Measurements from ENCODE around the gene NDUFS6. TPM values are rescaled to one million over a fixed set of nuclear protein-coding genes. Genes with fewer than 3 reads are reported as not detected.
A peak's percentile ranks its signal among the peaks of the same experiment; 100 is the strongest.

Gene NDUFS6
- 38.1 and 76.0 TPM in 2 replicates for polyA plus RNA-seq (2011; rRNA removed)
- polyA plus RNA-seq (2012; cell fraction: cytosol; rRNA removed), result 207 and 355 TPM in 2 replicates
- 106 and 113 TPM in 2 replicates for polyA plus RNA-seq (2012; cell fraction: nucleus; rRNA removed)
- polyA plus RNA-seq (2017; fragmentation: RNase III; extraction: RNeasy Plus Mini Kit Qiagen cat#74134 plus additional on column Dnase treatment), result 192 to 201 TPM (median 196 TPM) in 3 replicates
- polyA minus RNA-seq (2011; rRNA and poly(A)+ RNA removed), result 18.3 and 28.8 TPM in 2 replicates

DNA sequence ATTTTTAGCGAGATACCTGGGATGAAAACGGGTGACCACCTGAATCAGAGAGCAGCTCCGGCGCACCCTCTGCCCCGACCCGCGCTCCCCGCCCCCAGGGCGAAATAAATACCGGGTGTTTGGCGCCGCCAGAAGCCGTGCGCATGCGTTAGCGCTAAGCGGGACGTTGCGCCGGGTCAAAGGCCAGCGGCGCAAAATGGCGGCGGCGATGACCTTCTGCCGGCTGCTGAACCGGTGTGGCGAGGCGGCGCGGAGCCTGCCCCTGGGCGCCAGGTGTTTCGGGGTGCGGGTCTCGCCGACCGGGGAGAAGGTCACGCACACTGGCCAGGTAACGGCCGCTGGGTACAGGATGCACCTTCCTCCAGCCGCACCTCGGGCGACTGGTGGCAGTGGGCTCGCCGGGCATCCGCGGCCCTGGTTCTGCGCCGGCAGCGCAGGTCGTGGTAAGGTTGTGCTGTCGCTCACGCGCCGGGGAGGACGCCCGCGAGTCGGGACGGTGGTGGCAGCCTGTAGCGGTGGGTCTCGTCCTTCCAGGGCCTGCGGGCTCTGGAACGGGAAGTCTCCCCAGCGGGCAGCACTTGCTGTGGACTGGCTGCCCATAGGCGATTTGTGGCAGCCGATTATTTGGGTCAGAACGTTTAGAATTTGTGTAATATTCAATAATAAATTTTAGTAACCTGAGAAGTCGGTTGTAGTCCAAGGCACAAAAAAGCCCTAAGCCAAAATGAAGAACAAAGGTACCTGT, at the start of gene NDUFS6:
TSS of gene NDUFS6 (plus strand) at position 186 of the 745 bp plus-strand sequence. CDS start at position 197, 11 bp downstream.
- ChIA-PET POLR2A (no interaction called here), CTCF (interaction anchor here (1.5 kb wide), 1 partner anchor 19 kb away, joined by 3 read pairs; no protein-coding TSS in a partner anchor)
- DNase-seq (ENCODE audit: low read depth in 1 of 2, low spot score in 1 of 2) (peak; percentile 55 to 81), FAIRE-seq (no peak), ATAC-seq (peak; percentile 44 to 73)
- WGBS (ENCODE audit: missing lambda C conversion rate), result 1% methylated on average over 16 of the region's 69 CpGs
- TF ChIP-seq NPAS2 (CRISPR knock-in tag; IDR thresholded peaks at IDR 0.05; ENCODE audit: borderline replicate concordance), result no peak
- no peak for TF ChIP-seq JUNB (IDR thresholded peaks at IDR 0.05)
- peak; percentile 50; the same call in 1 of the 2 replicates for TF ChIP-seq PHF8 (IDR thresholded peaks at IDR 0.05; ENCODE audit: borderline replicate concordance, low read depth)
- no peak for TF ChIP-seq ZC3H11A (IDR thresholded peaks at IDR 0.05)
- peak; percentile 77 for TF ChIP-seq MAX (IDR thresholded peaks at IDR 0.05)
- no peak for TF ChIP-seq MAZ (IDR thresholded peaks at IDR 0.05; ENCODE audit: borderline replicate concordance, low read depth, low read length)
- peak; percentile 87 for TF ChIP-seq KDM5A (IDR thresholded peaks at IDR 0.05)
- TF ChIP-seq CBX2 (IDR thresholded peaks at IDR 0.05; ENCODE audit: borderline replicate concordance, low read depth), result no peak
- no peak for TF ChIP-seq POLR2AphosphoS2 (conservative IDR thresholded peaks at IDR 0.05; ENCODE audit: low read length)
- TF ChIP-seq PBX3 (IDR thresholded peaks at IDR 0.05), result no peak
- no peak for TF ChIP-seq HDAC2 (IDR thresholded peaks at IDR 0.05)
- TF ChIP-seq POLR2A (IDR thresholded peaks at IDR 0.05; ENCODE audit: low read length), result peak; percentile 84
- TF ChIP-seq, protein P1, sequence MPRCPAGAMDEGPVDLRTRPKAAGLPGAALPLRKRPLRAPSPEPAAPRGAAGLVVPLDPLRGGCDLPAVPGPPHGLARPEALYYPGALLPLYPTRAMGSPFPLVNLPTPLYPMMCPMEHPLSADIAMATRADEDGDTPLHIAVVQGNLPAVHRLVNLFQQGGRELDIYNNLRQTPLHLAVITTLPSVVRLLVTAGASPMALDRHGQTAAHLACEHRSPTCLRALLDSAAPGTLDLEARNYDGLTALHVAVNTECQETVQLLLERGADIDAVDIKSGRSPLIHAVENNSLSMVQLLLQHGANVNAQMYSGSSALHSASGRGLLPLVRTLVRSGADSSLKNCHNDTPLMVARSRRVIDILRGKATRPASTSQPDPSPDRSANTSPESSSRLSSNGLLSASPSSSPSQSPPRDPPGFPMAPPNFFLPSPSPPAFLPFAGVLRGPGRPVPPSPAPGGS (IDR thresholded peaks at IDR 0.05), result peak; percentile 92
- TF ChIP-seq CBX8 (IDR thresholded peaks at IDR 0.05), result no peak
- no peak for TF ChIP-seq CHD2 (IDR thresholded peaks at IDR 0.05; ENCODE audit: low read length, partially characterized antibody)
- no peak for TF ChIP-seq RARB (CRISPR knock-in tag; IDR thresholded peaks at IDR 0.05)
- TF ChIP-seq MYC (IDR thresholded peaks at IDR 0.05; ENCODE audit: borderline replicate concordance, low read length), result no peak
- TF ChIP-seq RNF2 (IDR thresholded peaks at IDR 0.05; ENCODE audit: borderline replicate concordance, low read depth), result no peak
- TF ChIP-seq SMC3 (IDR thresholded peaks at IDR 0.05), result no peak
- no peak for TF ChIP-seq FOSB (CRISPR knock-in tag; IDR thresholded peaks at IDR 0.05)
- TF ChIP-seq REST (IDR thresholded peaks at IDR 0.05), result no peak
- TF ChIP-seq, protein P2, sequence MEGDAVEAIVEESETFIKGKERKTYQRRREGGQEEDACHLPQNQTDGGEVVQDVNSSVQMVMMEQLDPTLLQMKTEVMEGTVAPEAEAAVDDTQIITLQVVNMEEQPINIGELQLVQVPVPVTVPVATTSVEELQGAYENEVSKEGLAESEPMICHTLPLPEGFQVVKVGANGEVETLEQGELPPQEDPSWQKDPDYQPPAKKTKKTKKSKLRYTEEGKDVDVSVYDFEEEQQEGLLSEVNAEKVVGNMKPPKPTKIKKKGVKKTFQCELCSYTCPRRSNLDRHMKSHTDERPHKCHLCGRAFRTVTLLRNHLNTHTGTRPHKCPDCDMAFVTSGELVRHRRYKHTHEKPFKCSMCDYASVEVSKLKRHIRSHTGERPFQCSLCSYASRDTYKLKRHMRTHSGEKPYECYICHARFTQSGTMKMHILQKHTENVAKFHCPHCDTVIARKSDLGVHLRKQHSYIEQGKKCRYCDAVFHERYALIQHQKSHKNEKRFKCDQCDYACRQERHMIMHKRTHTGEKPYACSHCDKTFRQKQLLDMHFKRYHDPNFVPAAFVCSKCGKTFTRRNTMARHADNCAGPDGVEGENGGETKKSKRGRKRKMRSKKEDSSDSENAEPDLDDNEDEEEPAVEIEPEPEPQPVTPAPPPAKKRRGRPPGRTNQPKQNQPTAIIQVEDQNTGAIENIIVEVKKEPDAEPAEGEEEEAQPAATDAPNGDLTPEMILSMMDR (IDR thresholded peaks at IDR 0.05), result no peak
- TF ChIP-seq JUN (IDR thresholded peaks at IDR 0.05), result peak in 1 of 2 experiments; percentile 77; a peak in 3 of 5 replicates
- TF ChIP-seq BHLHE40 (IDR thresholded peaks at IDR 0.05; ENCODE audit: low read depth, low read length), result no peak
- no peak for TF ChIP-seq HOXB5 (CRISPR knock-in tag; IDR thresholded peaks at IDR 0.05)
- TF ChIP-seq FOSL2 (IDR thresholded peaks at IDR 0.05), result no peak
- TF ChIP-seq FOSL2 (CRISPR knock-in tag; IDR thresholded peaks at IDR 0.05), result no peak
- no peak for TF ChIP-seq TP53 (CRISPR knock-in tag; IDR thresholded peaks at IDR 0.05)
- peak within 1 kb of the TSS; percentile 75 for H3K4me3 ChIP-seq
- H3K4me1 ChIP-seq, result peaks cover 10% of the 10 kb centered on the region; the same call in 2 of the 3 replicates
- no peaks in the 10 kb centered on the region for H3K9me3 ChIP-seq
- H3K4me2 ChIP-seq, result peak within 1 kb of the TSS; percentile 99
- peak within 1 kb of the TSS; percentile 87 to 94 for H3K27ac ChIP-seq

Measured in A549 (cell line).